A673 (cell line): Measurements from ENCODE around the gene LURAP1L. TPM values are rescaled to one million over a fixed set of nuclear protein-coding genes. Genes with fewer than 3 reads are reported as not detected.
A peak's percentile ranks its signal among the peaks of the same experiment; 100 is the strongest.

Source experiments
- BruUV-seq: library from RNA; stranded (reverse); fragments of 400-500 nt; replicated peaks from 2 replicates; lab custom pipeline; 2021; lab: Mats Ljungman, UMichigan
- CTCF ChIA-PET: fragments of 300-600 bp; sonication (Branson Sonifier 250); formaldehyde crosslinking; loops from one replicate; lab custom pipeline; 2022; ENCODE audit warnings: antibody characterized with exemption; lab: Charles Lee
- POLR2A ChIA-PET: fragments of 300-600 bp; sonication (Branson Sonifier 250); formaldehyde crosslinking; loops from one replicate; lab custom pipeline; 2022; ENCODE audit warnings: antibody characterized with exemption; ENCODE audit not compliant: low non-redundant PET; lab: Charles Lee
- DNase-seq: peaks from one replicate; pipeline ENCODE4 v3.0.0-alpha.2; 2015; ENCODE audit warnings: low spot score
- H3K27ac ChIP-seq: fragments of 200-600 bp; sonication (generic); 2 replicates; pipeline ENCODE4 v1.5.1; 2016; ENCODE audit warnings: mixed run types, low read depth, mild to moderate bottlenecking, mixed read lengths, antibody characterized with exemption, low read length; ENCODE audit not compliant: poor library complexity, severe bottlenecking
- H3K27me3 ChIP-seq: fragments of 200-600 bp; sonication (generic); replicated peaks from 2 replicates; pipeline ENCODE4 v1.6.1; 2017; ENCODE audit warnings: mixed run types, low read depth, mild to moderate bottlenecking, mixed read lengths, antibody characterized with exemption, low read length; ENCODE audit not compliant: insufficient read depth, poor library complexity
- H3K36me3 ChIP-seq: fragments of 200-600 bp; sonication (generic); 2 replicates; pipeline ENCODE4 v1.6.1; 2016; ENCODE audit warnings: mixed run types, mild to moderate bottlenecking, mixed read lengths, antibody characterized with exemption, low read length; ENCODE audit not compliant: insufficient read depth, poor library complexity, severe bottlenecking
- H3K4me1 ChIP-seq: fragments of 200-600 bp; sonication (generic); 2 replicates; pipeline ENCODE4 v1.6.1; 2017; ENCODE audit warnings: mixed run types, mild to moderate bottlenecking, mixed read lengths, antibody characterized with exemption, low read length; ENCODE audit not compliant: insufficient read depth, poor library complexity, severe bottlenecking
- H3K4me3 ChIP-seq: fragments of 200-600 bp; sonication (generic); 2 replicates; pipeline ENCODE4 v1.5.1; 2016; ENCODE audit warnings: low read depth, mixed run types, mild to moderate bottlenecking, mixed read lengths, low read length; ENCODE audit not compliant: poor library complexity, severe bottlenecking
- H3K9me3 ChIP-seq: fragments of 200-600 bp; sonication (generic); 2 replicates; pipeline ENCODE4 v1.6.1; 2016; ENCODE audit warnings: mixed run types, low read depth, mild to moderate bottlenecking, mixed read lengths, antibody characterized with exemption, low read length; ENCODE audit not compliant: poor library complexity, severe bottlenecking
- EZH2 ChIP-seq: fragments of 200-600 bp; sonication (generic); IDR thresholded peaks from 2 replicates; pipeline ENCODE4 v1.6.1; 2017; ENCODE audit warnings: borderline replicate concordance, low read depth, mild to moderate bottlenecking, mixed read lengths, antibody characterized with exemption, low read length; ENCODE audit not compliant: poor library complexity, severe bottlenecking
- intact Hi-C: fragments of 100-400 bp; cut with micrococcal nuclease; formaldehyde crosslinking; loops from one replicate; pipeline ENCODE4 v1.10.0; 2022; ENCODE audit not compliant: unreplicated experiment
- total RNA-seq: library from RNA; stranded (reverse); gene quantifications from 2 replicates; pipeline ENCODE4 v1.2.3, GENCODE V29; 2021
- TF ChIP-seq, protein P1 (sequence below): fragments of 300-800, 200-600 bp; sonication (generic); conservative IDR thresholded peaks from 2 replicates; pipeline ENCODE4 v1.5.1; 2017; ENCODE audit warnings: low read depth, mild to moderate bottlenecking, antibody characterized with exemption, low read length, moderate library complexity, mixed read lengths

LURAP1L gene
- total RNA-seq, 1 experiment from 2014 or later: 0.60 TPM

DNA sequence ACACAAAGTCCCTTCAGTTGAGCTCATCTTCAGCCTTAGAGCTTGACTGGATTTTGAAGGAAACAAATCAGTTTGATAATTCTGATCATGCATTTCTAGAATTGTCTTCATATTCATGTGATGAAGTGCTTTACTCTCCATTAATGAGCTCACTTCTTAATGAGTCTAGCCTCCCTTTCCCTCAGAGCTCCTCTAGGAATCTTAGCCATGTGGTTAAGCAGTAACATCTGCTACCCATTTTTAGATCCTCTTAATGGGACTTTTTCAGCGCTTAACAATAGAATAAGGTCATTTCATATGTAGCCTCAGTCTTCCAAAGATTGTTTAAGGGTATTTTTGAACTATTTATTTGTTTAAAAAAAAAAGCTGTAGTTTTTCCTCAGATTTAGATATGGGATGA is 36.9 kb upstream of the LURAP1L start:
- CTCF ChIA-PET: interaction anchor here (0.6 kb wide), 1 partner anchor 149 kb away, joined by 9 read pairs; no protein-coding TSS in a partner anchor

DNA sequence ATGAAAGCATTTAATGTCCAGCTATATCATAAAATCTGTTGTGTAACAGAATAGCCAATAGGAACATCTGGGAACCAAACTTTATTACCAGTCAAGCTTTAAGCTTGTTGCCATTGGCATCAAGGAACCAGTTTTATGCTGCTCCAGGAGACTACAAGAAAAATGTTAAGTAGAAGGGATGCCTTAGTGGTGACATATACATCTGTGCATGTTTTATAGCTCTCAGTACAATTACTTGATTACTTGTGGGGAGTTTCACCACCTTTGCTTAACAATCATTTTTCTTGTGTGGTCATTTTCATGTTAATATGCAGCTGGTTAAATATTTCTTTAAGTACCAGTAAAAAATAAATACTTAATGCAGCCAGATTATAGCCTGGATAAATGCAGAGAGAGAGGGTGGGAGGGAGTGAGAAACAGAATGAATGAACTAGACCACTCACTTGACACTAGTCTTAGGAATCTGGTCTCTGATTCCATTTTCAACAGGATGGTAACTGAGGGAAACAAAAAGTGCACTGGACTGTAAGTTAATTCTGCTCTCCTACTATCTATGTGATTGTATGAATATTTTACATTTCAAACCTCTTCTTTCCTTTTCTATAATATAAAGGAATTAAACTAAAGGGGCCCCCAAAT is 35.7 kb upstream of the LURAP1L start:
- no peaks in the 10 kb centered on the region for H3K9me3 ChIP-seq
- no peaks in the 10 kb centered on the region for H3K4me1 ChIP-seq
- no peaks in the 10 kb centered on the region for H3K36me3 ChIP-seq
- H3K27ac ChIP-seq: no peak overlapping the region
- intact Hi-C loops: no loop called here
- ChIA-PET CTCF (no interaction called here), POLR2A (no interaction called here)
- no peak overlapping the region for H3K4me3 ChIP-seq
- H3K27me3 ChIP-seq: no peaks in the 10 kb centered on the region
- peak; percentile 25 for DNase-seq
- BruUV-seq: no TSS peak
- TF ChIP-seq, protein P1, sequence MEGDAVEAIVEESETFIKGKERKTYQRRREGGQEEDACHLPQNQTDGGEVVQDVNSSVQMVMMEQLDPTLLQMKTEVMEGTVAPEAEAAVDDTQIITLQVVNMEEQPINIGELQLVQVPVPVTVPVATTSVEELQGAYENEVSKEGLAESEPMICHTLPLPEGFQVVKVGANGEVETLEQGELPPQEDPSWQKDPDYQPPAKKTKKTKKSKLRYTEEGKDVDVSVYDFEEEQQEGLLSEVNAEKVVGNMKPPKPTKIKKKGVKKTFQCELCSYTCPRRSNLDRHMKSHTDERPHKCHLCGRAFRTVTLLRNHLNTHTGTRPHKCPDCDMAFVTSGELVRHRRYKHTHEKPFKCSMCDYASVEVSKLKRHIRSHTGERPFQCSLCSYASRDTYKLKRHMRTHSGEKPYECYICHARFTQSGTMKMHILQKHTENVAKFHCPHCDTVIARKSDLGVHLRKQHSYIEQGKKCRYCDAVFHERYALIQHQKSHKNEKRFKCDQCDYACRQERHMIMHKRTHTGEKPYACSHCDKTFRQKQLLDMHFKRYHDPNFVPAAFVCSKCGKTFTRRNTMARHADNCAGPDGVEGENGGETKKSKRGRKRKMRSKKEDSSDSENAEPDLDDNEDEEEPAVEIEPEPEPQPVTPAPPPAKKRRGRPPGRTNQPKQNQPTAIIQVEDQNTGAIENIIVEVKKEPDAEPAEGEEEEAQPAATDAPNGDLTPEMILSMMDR: no peak
- no peak for TF ChIP-seq EZH2

More for the DNA sequence above, 36.9 kb upstream of the LURAP1L start:
- POLR2A ChIA-PET: interaction anchor here (0.6 to 0.7 kb wide), 2 partner anchors 147 to 1640 kb away, joined by 6 to 7 read pairs; no protein-coding TSS in a partner anchor
- H3K9me3 ChIP-seq: no peaks in the 10 kb centered on the region
- BruUV-seq: no TSS peak
- H3K4me1 ChIP-seq: no peaks in the 10 kb centered on the region
- TF ChIP-seq EZH2: no peak
- TF ChIP-seq, protein P1: no peak
- intact Hi-C loops: no loop called here
- peak; percentile 9 for DNase-seq
- no peaks in the 10 kb centered on the region for H3K27me3 ChIP-seq
- H3K36me3 ChIP-seq: no peaks in the 10 kb centered on the region
- H3K27ac ChIP-seq: no peak overlapping the region
- H3K4me3 ChIP-seq: no peak overlapping the region

DNA sequence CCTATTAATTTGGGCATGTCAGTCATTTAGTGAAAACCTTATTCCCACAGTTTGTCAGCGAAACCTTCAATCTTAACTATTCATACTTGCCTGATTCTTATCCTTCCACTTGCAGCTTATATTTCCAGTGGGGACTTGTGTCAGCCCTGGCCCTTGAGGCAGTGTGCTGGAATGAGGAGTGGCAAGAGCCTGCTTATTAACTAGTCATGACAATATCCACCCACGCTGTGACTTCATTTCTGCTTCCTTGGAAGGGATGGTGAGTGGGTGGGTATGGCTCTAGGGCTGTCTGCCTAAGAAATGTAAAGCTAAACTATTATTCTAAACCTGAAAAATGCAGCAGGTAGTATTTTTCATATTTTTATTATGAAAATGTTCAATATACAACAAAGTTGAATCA is 34.0 kb upstream of the LURAP1L start:
- Histone ChIP-seq H3K27ac (no peak overlapping the region), H3K36me3 (no peaks in the 10 kb centered on the region), H3K4me3 (no peak overlapping the region), H3K4me1 (no peaks in the 10 kb centered on the region), H3K27me3 (no peaks in the 10 kb centered on the region), H3K9me3 (no peaks in the 10 kb centered on the region)
- POLR2A ChIA-PET: no interaction called here
- CTCF ChIA-PET: no interaction called here
- peak; percentile 18 for DNase-seq
- no peak for TF ChIP-seq EZH2
- TF ChIP-seq, protein P1: no peak
- BruUV-seq: no TSS peak
- intact Hi-C loops: no loop called here
